OCI-LY7 (cell line): ENCODE data around the gene VAMP8. TPM values are rescaled to one million over a fixed set of nuclear protein-coding genes. Genes with fewer than 3 reads are reported as not detected.
"Not testable (repeated sequence)": the region's sequence is repeated elsewhere in the genome, so short reads cannot be mapped to it uniquely, and the experiment has no call there.

ENCODE experiments used
- BruUV-seq: library from RNA; stranded (reverse); fragments of 400-500 nt; replicated peaks from 2 replicates; lab custom pipeline; 2021; lab: Mats Ljungman, UMichigan
- CTCF ChIA-PET: fragments of 300-600 bp; sonication (Branson Sonifier 250); formaldehyde crosslinking; loops from one replicate; lab custom pipeline; 2022; ENCODE audit warnings: antibody characterized with exemption; ENCODE audit not compliant: unreplicated experiment; lab: Charles Lee
- POLR2A ChIA-PET: fragments of 300-600 bp; sonication (Branson Sonifier 250); formaldehyde crosslinking; loops from one replicate; lab custom pipeline; 2022; ENCODE audit warnings: antibody characterized with exemption; lab: Charles Lee
- DNase-seq: peaks from one replicate; pipeline ENCODE4 v3.0.0-alpha.2; 2015; ENCODE audit warnings: low spot score
- H2AFZ ChIP-seq: fragments of 200-600 bp; sonication (generic), shearing (Covaris generic); 2 replicates; pipeline ENCODE4 v1.6.1; 2014; ENCODE audit warnings: mild to moderate bottlenecking, antibody characterized with exemption, low read length, moderate library complexity
- H3K27ac ChIP-seq: fragments of 200-600 bp; sonication (generic); 2 replicates; pipeline ENCODE4 v1.5.1; 2014; ENCODE audit warnings: mixed run types, low read depth, mild to moderate bottlenecking, moderate library complexity, low read length, inconsistent platforms; ENCODE audit not compliant: poor library complexity, severe bottlenecking
- H3K36me3 ChIP-seq: fragments of 200-600 bp; sonication (generic); 2 replicates; pipeline ENCODE4 v1.6.1; 2014; ENCODE audit warnings: mild to moderate bottlenecking, antibody characterized with exemption, low read length, moderate library complexity, mixed read lengths; ENCODE audit not compliant: insufficient read depth
- H3K4me1 ChIP-seq: fragments of 200-600 bp; sonication (generic); 2 replicates; pipeline ENCODE4 v1.5.1; 2014; ENCODE audit warnings: mild to moderate bottlenecking, low read length; ENCODE audit not compliant: insufficient read depth, poor library complexity, severe bottlenecking
- H3K4me2 ChIP-seq: fragments of 200-600 bp; sonication (generic); 2 replicates; pipeline ENCODE4 v1.6.1; 2014; ENCODE audit warnings: mild to moderate bottlenecking, low read length
- H3K4me3 ChIP-seq: fragments of 200-600 bp; sonication (generic); 2 replicates; pipeline ENCODE4 v1.5.1; 2014; ENCODE audit warnings: mild to moderate bottlenecking, low read depth, low read length; ENCODE audit not compliant: poor library complexity, severe bottlenecking
- H3K79me2 ChIP-seq: fragments of 200-600 bp; sonication (generic); 2 replicates; pipeline ENCODE4 v1.6.1; 2016; ENCODE audit warnings: low read depth, mild to moderate bottlenecking, low read length, moderate library complexity, mixed read lengths; ENCODE audit not compliant: insufficient read depth
- H3K9me2 ChIP-seq: fragments of 200-600 bp; sonication (generic); 2 replicates; pipeline ENCODE4 v1.6.1; 2016; ENCODE audit warnings: mild to moderate bottlenecking, low read length, mixed read lengths; ENCODE audit not compliant: insufficient read depth
- H3K9me3 ChIP-seq: fragments of 200-600 bp; sonication (generic); 2 replicates; pipeline ENCODE4 v1.6.1; 2014; ENCODE audit warnings: mild to moderate bottlenecking, mixed run types, low read length, mixed read lengths
- H4K20me1 ChIP-seq: fragments of 200-600 bp; sonication (generic); 2 replicates; pipeline ENCODE4 v1.6.1; 2014; ENCODE audit warnings: mild to moderate bottlenecking, antibody characterized with exemption, low read length, moderate library complexity, mixed read lengths; ENCODE audit not compliant: insufficient read depth
- EZH2phosphoT487 ChIP-seq: fragments of 200-600 bp; sonication (generic); IDR thresholded peaks from 2 replicates; pipeline ENCODE4 v1.6.1; 2018; ENCODE audit warnings: low read depth, borderline replicate concordance, mild to moderate bottlenecking, mixed run types, antibody characterized with exemption, low read length, moderate library complexity, mixed read lengths
- intact Hi-C: fragments of 100-400 bp; cut with micrococcal nuclease; formaldehyde crosslinking; loops from one replicate; pipeline ENCODE4 v1.10.0; 2022; ENCODE audit not compliant: unreplicated experiment
- total RNA-seq, 2 experiments: library from RNA; depleted of rRNA in 1 of 2; stranded (reverse); fragments of >200 nt in 1 of 2; shearing (Covaris generic) in 1 of 2; gene quantifications; 2 replicates each; pipeline ENCODE4 v1.2.3, GENCODE V29; 2014 to 2022
- TF ChIP-seq, protein P1 (sequence below): fragments of 200-600 bp; sonication (generic); conservative IDR thresholded peaks from 2 replicates; pipeline ENCODE4 v1.5.1; 2014; ENCODE audit warnings: mild to moderate bottlenecking, antibody characterized with exemption, low read length, moderate library complexity, mixed read lengths

VAMP8 gene
- total RNA-seq, 2 experiments from 2014 or later = 112 to 152 TPM

GRCh38 chr2:85611705-85612587 is 34.6 kb downstream of the VAMP8 start, which contains the start of gene C2orf68:
Gene C2orf68 (minus strand): TSS chr2:85612066. CDS start chr2:85611984, 82 bp downstream.
- H3K9me2 ChIP-seq = no peaks in the 10 kb centered on the region
- DNase-seq = peak; percentile 93
- TSS peak; percentile 89 for BruUV-seq
- peak within 1 kb of the TSS; percentile 55 for H3K27ac ChIP-seq
- H3K4me3 ChIP-seq = peak within 1 kb of the TSS; percentile 97
- intact Hi-C loops = no loop called here
- H3K79me2 ChIP-seq = peaks cover 38% of the 10 kb centered on the region
- no peaks in the 10 kb centered on the region for H4K20me1 ChIP-seq
- ChIA-PET POLR2A (interaction anchor here (0.6 to 4.4 kb wide), 6 partner anchors 11 to 193 kb away, joined by 3 to 24 read pairs (median 4); partner anchors contain the start of genes MAT2A and RNF181), CTCF (interaction anchor here (0.6 kb wide), 1 partner anchor 51 kb away, joined by 3 read pairs; no protein-coding TSS in a partner anchor)
- no peaks in the 10 kb centered on the region for H3K9me3 ChIP-seq
- H3K4me1 ChIP-seq = peaks cover 25% of the 10 kb centered on the region
- TF ChIP-seq, protein P1, sequence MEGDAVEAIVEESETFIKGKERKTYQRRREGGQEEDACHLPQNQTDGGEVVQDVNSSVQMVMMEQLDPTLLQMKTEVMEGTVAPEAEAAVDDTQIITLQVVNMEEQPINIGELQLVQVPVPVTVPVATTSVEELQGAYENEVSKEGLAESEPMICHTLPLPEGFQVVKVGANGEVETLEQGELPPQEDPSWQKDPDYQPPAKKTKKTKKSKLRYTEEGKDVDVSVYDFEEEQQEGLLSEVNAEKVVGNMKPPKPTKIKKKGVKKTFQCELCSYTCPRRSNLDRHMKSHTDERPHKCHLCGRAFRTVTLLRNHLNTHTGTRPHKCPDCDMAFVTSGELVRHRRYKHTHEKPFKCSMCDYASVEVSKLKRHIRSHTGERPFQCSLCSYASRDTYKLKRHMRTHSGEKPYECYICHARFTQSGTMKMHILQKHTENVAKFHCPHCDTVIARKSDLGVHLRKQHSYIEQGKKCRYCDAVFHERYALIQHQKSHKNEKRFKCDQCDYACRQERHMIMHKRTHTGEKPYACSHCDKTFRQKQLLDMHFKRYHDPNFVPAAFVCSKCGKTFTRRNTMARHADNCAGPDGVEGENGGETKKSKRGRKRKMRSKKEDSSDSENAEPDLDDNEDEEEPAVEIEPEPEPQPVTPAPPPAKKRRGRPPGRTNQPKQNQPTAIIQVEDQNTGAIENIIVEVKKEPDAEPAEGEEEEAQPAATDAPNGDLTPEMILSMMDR = no peak
- no peak for TF ChIP-seq EZH2phosphoT487
- H3K4me2 ChIP-seq = peak within 1 kb of the TSS; percentile 97
- H2AFZ ChIP-seq = peak within 1 kb of the TSS; percentile 88
- H3K36me3 ChIP-seq = peaks cover 30% of the 10 kb centered on the region

- no peak overlapping the region for H3K27ac ChIP-seq
- DNase-seq = no peak
- intact Hi-C loops = no loop called here
- H3K4me2 ChIP-seq = no peak overlapping the region
- TF ChIP-seq, protein P1 = no peak
- no peak for TF ChIP-seq EZH2phosphoT487
- H3K36me3 ChIP-seq = peaks cover 29% of the 10 kb centered on the region
- no peak overlapping the region for H2AFZ ChIP-seq
- H3K9me2 ChIP-seq = no peaks in the 10 kb centered on the region
- no TSS peak for BruUV-seq
- H3K4me3 ChIP-seq = no peak overlapping the region
- peaks cover 35% of the 10 kb centered on the region for H3K4me1 ChIP-seq
- peaks cover 7% of the 10 kb centered on the region; the same call in 1 of the 2 replicates for H4K20me1 ChIP-seq
- ChIA-PET POLR2A (interaction anchor here (1.5 kb wide), 1 partner anchor 77 kb away, joined by 4 read pairs; no protein-coding TSS in a partner anchor), CTCF (no interaction called here)
- H3K79me2 ChIP-seq = peaks cover 57% of the 10 kb centered on the region
- H3K9me3 ChIP-seq = no peaks in the 10 kb centered on the region
Measured at GRCh38 chr2:85613717-85614515, 36.5 kb downstream of the VAMP8 start.

GRCh38 chr2:85614757-85615156 is 37.4 kb downstream of the VAMP8 start:
- DNase-seq = not testable (repeated sequence)

More at GRCh38 chr2:85614757-85615156, 37.4 kb downstream of the VAMP8 start:
- H3K27ac ChIP-seq, BruUV-seq, H3K4me2 ChIP-seq, H2AFZ ChIP-seq, intact Hi-C loops, H3K4me3 ChIP-seq, H3K9me2 ChIP-seq, H3K9me3 ChIP-seq: not testable (repeated sequence)
- Histone ChIP-seq H3K36me3 (peaks cover 32% of the 10 kb centered on the region), H3K79me2 (peaks cover 66% of the 10 kb centered on the region), H3K4me1 (peaks cover 35% of the 10 kb centered on the region), H4K20me1 (peaks cover 12% of the 10 kb centered on the region; the same call in 1 of the 2 replicates)
- CTCF ChIA-PET = interaction anchor here (0.6 kb wide), 1 partner anchor 177 kb away, joined by 6 read pairs; no protein-coding TSS in a partner anchor
- POLR2A ChIA-PET = interaction anchor here (1.0 to 1.5 kb wide), 3 partner anchors 10 to 78 kb away, joined by 3 to 4 read pairs (median 4); partner anchors contain the start of gene GGCX
